WTC11 (cell line): ENCODE data around the gene CCL4.

Source experiments
- MXD4 ChIP-seq: fragments of 250-450 bp; sonication (Bioruptor Pico); IDR thresholded peaks from 2 replicates; pipeline ENCODE4 v1.8.0; 2021; ENCODE audit warnings: mild to moderate bottlenecking, moderate library complexity, borderline replicate concordance
- SP1 ChIP-seq: sonication (generic); formaldehyde crosslinking; conservative IDR thresholded peaks from 2 replicates; pipeline ENCODE4 v1.8.1; 2022; ENCODE audit warnings: missing genetic modification reagents

DNA sequence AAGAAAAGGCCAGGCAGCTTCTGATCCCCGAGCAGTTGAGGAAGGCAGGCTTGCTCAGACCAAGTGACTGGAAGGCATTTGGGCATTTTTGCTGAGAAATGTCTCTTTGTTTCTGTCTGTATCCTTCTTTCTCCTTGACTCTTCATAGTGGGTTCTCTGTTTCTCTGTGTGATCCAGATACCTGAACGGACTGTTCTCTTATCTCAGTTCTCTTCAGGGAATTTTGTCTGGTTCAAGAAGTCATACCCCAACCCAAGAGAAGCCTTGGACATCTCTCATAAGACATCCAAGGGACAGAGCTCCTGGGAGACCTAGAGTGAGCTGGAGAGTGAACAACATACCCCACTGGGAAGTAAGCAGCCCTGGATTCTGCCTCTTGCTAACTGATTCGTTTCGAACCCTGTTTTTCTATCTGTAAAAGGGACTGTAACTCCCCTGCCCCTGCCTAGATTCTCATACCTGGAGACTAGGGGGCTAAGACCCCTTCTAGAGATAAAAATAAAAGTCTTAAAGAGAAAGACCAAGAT, 14.2 kb upstream of the CCL4 start:
- TF ChIP-seq MXD4 (no peak), SP1 (CRISPR knock-in tag) (no peak)
